Keratinocyte (primary cell): ENCODE measurements around the gene IGSF9. TPM values are rescaled to one million over a fixed set of nuclear protein-coding genes. Genes with fewer than 3 reads are reported as not detected.

Experiments
- DNase-seq: peaks from one replicate; pipeline ENCODE4 v3.0.0-alpha.2; 2011; ENCODE audit warnings: low read depth, missing footprints, low spot score
- FAIRE-seq: peaks from 2 replicates; lab custom pipeline; 2011; peaks lifted over from hg19 to GRCh38; lab: Jason Lieb, UNC
- H2AFZ ChIP-seq: 2 replicates; pipeline ENCODE4 v1.6.0; 2012; ENCODE audit warnings: low read length, control low read depth, inconsistent platforms; ENCODE audit not compliant: control insufficient read depth
- H3K27ac ChIP-seq: 2 replicates; pipeline ENCODE4 v1.5.1; 2011; ENCODE audit warnings: low read length; ENCODE audit not compliant: control insufficient read depth, insufficient read depth
- H3K27me3 ChIP-seq: 3 replicates; pipeline ENCODE4 v1.6.0; 2011; ENCODE audit warnings: low read length; ENCODE audit not compliant: control insufficient read depth, insufficient read depth; ENCODE audit errors: extremely low read depth
- H3K36me3 ChIP-seq, 2 experiments: 2 replicates in 1 of 2; 3 replicates in 1 of 2; pipeline ENCODE4 v1.5.1; 2011; ENCODE audit warnings: low read length in 2 of 2, mild to moderate bottlenecking in 1 of 2; ENCODE audit not compliant: control insufficient read depth in 2 of 2, insufficient read depth in 2 of 2; ENCODE audit errors: extremely low read depth in 1 of 2
- H3K4me1 ChIP-seq: 3 replicates; pipeline ENCODE4 v1.5.1; 2011; ENCODE audit warnings: low read length; ENCODE audit not compliant: control insufficient read depth, insufficient read depth; ENCODE audit errors: extremely low read depth
- H3K4me2 ChIP-seq: 3 replicates; pipeline ENCODE4 v1.6.0; 2011; ENCODE audit warnings: low read depth, low read length; ENCODE audit not compliant: control insufficient read depth, insufficient read depth; ENCODE audit errors: extremely low read depth
- H3K4me3 ChIP-seq, 3 experiments: fragments of 200-600 bp in 1 of 3; sonication (generic) in 1 of 3; 2 replicates in 2 of 3; 3 replicates in 1 of 3; pipeline ENCODE4 v1.5.1; 2011 to 2016; ENCODE audit warnings: low read length in 3 of 3, mild to moderate bottlenecking in 3 of 3, control low read depth in 2 of 3, inconsistent platforms in 1 of 3, low read depth in 1 of 3, mixed read lengths in 1 of 3, mixed run types in 1 of 3, moderate library complexity in 1 of 3; ENCODE audit not compliant: control insufficient read depth in 2 of 3, insufficient read depth in 2 of 3; ENCODE audit errors: extremely low read depth in 1 of 3
- H3K79me2 ChIP-seq: 2 replicates; pipeline ENCODE4 v1.6.0; 2012; ENCODE audit warnings: low read length; ENCODE audit not compliant: control insufficient read depth, insufficient read depth
- H3K9ac ChIP-seq: 3 replicates; pipeline ENCODE4 v1.6.0; 2011; ENCODE audit warnings: low read length; ENCODE audit not compliant: control insufficient read depth, insufficient read depth; ENCODE audit errors: extremely low read depth
- H3K9me1 ChIP-seq: 3 replicates; pipeline ENCODE4 v1.6.0; 2011; ENCODE audit warnings: low read length; ENCODE audit not compliant: control insufficient read depth, insufficient read depth; ENCODE audit errors: extremely low read depth
- H3K9me3 ChIP-seq: 2 replicates; pipeline ENCODE4 v1.5.1; 2012; ENCODE audit warnings: low read depth, low read length; ENCODE audit not compliant: control insufficient read depth
- H4K20me1 ChIP-seq: 3 replicates; pipeline ENCODE4 v1.6.0; 2011; ENCODE audit warnings: low read length; ENCODE audit not compliant: control insufficient read depth, insufficient read depth; ENCODE audit errors: extremely low read depth
- EZH2 ChIP-seq: IDR thresholded peaks from one replicate; pipeline ENCODE4 v1.6.1; 2012; ENCODE audit warnings: inconsistent platforms, mild to moderate bottlenecking, low read length, moderate library complexity
- dilution Hi-C: fragments of 300-500 bp; cut with MboI; formaldehyde crosslinking; loops from one replicate; pipeline ENCODE4 v1.7.0; 2020; ENCODE audit warnings: low sequenced_read_pairs; ENCODE audit not compliant: extremely low pct_ligation_motif_present
- polyA plus RNA-seq, 5 experiments: library from polyadenylated mRNA; depleted of rRNA in 3 of 5; stranded (reverse) in 3 of 5; stranded (forward) in 1 of 5; unstranded in 1 of 5; fragments of >200 nt; gene quantifications; 1 replicate in 1 of 5; 2 replicates in 3 of 5; 3 replicates in 1 of 5; pipeline versions ENCODE4 v1.2.1 to v1.2.3, GENCODE V29; 2011 to 2012; ENCODE audit warnings: missing spikeins in 2 of 5, low read depth in 1 of 5, low replicate concordance in 1 of 5
- TF ChIP-seq, protein P1 (sequence below), 3 experiments: IDR thresholded peaks in 1 of 3; conservative IDR thresholded peaks in 1 of 3; optimal IDR thresholded peaks in 1 of 3; 2 replicates in 2 of 3; 3 replicates in 1 of 3; pipeline versions ENCODE3 to v1.5.1; 2011; ENCODE audit warnings: low read length in 3 of 3, mild to moderate bottlenecking in 3 of 3, moderate library complexity in 2 of 3, control low read depth in 1 of 3, inconsistent platforms in 1 of 3; ENCODE audit not compliant: insufficient read depth in 2 of 3; ENCODE audit errors: extremely low read depth in 1 of 3

The IGSF9 gene
- polyA plus RNA-seq, 1 donor (not counting 4 experiments of a cell fraction or from before 2014, with no cell fraction given), result 4.2 TPM

DNA sequence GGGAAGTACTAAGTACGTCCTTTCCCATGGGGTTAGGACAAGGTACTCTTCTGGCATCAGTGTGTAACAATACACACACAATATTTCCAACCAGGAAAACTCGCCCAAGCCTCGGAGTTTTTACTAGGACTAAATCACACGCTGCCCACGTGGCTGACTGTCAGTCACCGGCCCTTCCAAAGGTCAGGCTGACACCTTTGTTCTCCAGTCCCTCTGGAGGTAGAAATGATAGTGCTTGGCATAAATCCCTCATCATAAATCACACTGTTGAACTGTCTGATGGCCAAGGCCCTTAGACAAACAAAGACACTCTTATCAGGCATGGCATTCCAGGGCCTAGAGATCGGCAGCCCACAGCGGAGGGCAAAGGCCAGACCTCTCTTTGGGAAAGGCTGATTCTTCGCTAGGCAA, 25.5 kb upstream of the IGSF9 start:
- peaks cover 46% of the 10 kb centered on the region for H3K79me2 ChIP-seq

DNA sequence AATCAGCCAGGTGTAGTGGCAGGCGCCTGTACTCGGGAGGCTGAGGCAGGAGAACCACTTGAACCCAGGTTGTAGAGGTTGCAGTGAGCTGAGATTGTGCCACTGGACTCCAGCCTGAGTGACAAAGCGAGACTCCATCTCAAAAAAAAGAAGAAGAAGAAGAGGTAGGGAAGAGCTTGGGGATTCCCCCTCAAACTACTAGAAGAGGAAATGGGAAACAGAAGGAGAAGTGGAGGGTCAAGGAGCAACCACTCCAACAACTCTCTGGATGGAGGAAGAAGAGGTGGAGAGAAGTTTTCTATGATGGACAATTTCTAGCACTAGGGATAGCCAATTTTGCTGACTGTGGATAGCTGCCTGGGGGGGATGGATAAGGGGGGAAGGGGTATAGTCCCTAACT, 23.5 kb upstream of the IGSF9 start:
- FAIRE-seq, result no peak
- Histone ChIP-seq H3K4me2 (no peak overlapping the region), H3K4me1 (peaks cover 14% of the 10 kb centered on the region), H3K9me3 (no peaks in the 10 kb centered on the region), H2AFZ (no peak overlapping the region), H3K36me3 (peaks cover 21 to 29% of the 10 kb centered on the region in 2 experiments), H3K9me1 (no peaks in the 10 kb centered on the region), H3K9ac (no peak overlapping the region), H3K4me3 (no peak overlapping the region), H4K20me1 (peaks cover 7% of the 10 kb centered on the region), H3K27ac (no peak overlapping the region), H3K79me2 (peaks cover 59% of the 10 kb centered on the region), H3K27me3 (no peaks in the 10 kb centered on the region)
- dilution Hi-C loops, result no loop called here
- no peak for TF ChIP-seq EZH2
- TF ChIP-seq, protein P1, sequence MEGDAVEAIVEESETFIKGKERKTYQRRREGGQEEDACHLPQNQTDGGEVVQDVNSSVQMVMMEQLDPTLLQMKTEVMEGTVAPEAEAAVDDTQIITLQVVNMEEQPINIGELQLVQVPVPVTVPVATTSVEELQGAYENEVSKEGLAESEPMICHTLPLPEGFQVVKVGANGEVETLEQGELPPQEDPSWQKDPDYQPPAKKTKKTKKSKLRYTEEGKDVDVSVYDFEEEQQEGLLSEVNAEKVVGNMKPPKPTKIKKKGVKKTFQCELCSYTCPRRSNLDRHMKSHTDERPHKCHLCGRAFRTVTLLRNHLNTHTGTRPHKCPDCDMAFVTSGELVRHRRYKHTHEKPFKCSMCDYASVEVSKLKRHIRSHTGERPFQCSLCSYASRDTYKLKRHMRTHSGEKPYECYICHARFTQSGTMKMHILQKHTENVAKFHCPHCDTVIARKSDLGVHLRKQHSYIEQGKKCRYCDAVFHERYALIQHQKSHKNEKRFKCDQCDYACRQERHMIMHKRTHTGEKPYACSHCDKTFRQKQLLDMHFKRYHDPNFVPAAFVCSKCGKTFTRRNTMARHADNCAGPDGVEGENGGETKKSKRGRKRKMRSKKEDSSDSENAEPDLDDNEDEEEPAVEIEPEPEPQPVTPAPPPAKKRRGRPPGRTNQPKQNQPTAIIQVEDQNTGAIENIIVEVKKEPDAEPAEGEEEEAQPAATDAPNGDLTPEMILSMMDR (optimal IDR thresholded peaks at IDR 0.05 in 1 of 3, IDR thresholded peaks at IDR 0.05 in 1 of 3, conservative IDR thresholded peaks at IDR 0.05 in 1 of 3; ENCODE audit: extremely low read depth in 1 of 3, insufficient read depth in 2 of 3, low read length in 3 of 3), result no peak
- DNase-seq, result no peak

More for the DNA sequence above, 25.5 kb upstream of the IGSF9 start:
- Histone ChIP-seq H2AFZ (no peak overlapping the region), H3K9me3 (no peaks in the 10 kb centered on the region), H3K9me1 (no peaks in the 10 kb centered on the region), H3K4me2 (no peak overlapping the region), H3K4me3 (no peak overlapping the region), H3K9ac (no peak overlapping the region), H3K36me3 (peaks cover 18 to 26% of the 10 kb centered on the region in 2 experiments), H3K27ac (no peak overlapping the region), H4K20me1 (peaks cover 11% of the 10 kb centered on the region), H3K27me3 (no peaks in the 10 kb centered on the region), H3K4me1 (no peaks in the 10 kb centered on the region)
- dilution Hi-C loops, result no loop called here
- no peak for DNase-seq
- no peak for TF ChIP-seq EZH2
- TF ChIP-seq, protein P1 (optimal IDR thresholded peaks at IDR 0.05 in 1 of 3, IDR thresholded peaks at IDR 0.05 in 1 of 3, conservative IDR thresholded peaks at IDR 0.05 in 1 of 3; ENCODE audit: extremely low read depth in 1 of 3, insufficient read depth in 2 of 3, low read length in 3 of 3), result no peak
- no peak for FAIRE-seq
